Activated CD8-positive, alpha-beta T cell treated with anti-CD3 and anti-CD28 coated beads for 36 hours (primary cell): ENCODE measurements around the gene SIX5. TPM values are rescaled to one million over a fixed set of nuclear protein-coding genes. Genes with fewer than 3 reads are reported as not detected.
"Not testable (repeated sequence)": the region's sequence is repeated elsewhere in the genome, so short reads cannot be mapped to it uniquely, and the experiment has no call there.

Experiments used
- ATAC-seq: fragments of 200-7000 bp; cut with Tn5 transposase; one replicate; pipeline ENCODE4 v1.10.0; 2021; ENCODE audit warnings: mild to moderate bottlenecking, moderate library complexity
- CTCF ChIA-PET: fragments of 350-600 bp; sonication (Branson Sonifier 250); formaldehyde crosslinking; loops from one replicate; lab custom pipeline; 2021; ENCODE audit warnings: antibody characterized with exemption; lab: Charles Lee
- POLR2A ChIA-PET: fragments of 350-600 bp; sonication (Branson Sonifier 250); formaldehyde crosslinking; loops from one replicate; lab custom pipeline; 2021; ENCODE audit warnings: antibody characterized with exemption; lab: Charles Lee
- DNase-seq: peaks from one replicate; pipeline ENCODE4 v3.0.0-alpha.2; 2020
- H3K27ac Mint-ChIP-seq: one replicate; pipeline ENCODE4 v1.8.0; 2021; ENCODE audit warnings: mild to moderate bottlenecking, mixed read lengths
- H3K27me3 Mint-ChIP-seq: one replicate; pipeline ENCODE4 v1.8.0; 2021; ENCODE audit warnings: mixed read lengths
- H3K36me3 Mint-ChIP-seq: one replicate; pipeline ENCODE4 v1.8.0; 2021; ENCODE audit warnings: low read depth, mixed read lengths
- H3K4me1 Mint-ChIP-seq: one replicate; pipeline ENCODE4 v1.8.0; 2021; ENCODE audit warnings: low read depth, mixed read lengths
- H3K4me3 Mint-ChIP-seq: one replicate; pipeline ENCODE4 v1.8.0; 2021; ENCODE audit warnings: mild to moderate bottlenecking, moderate library complexity, mixed read lengths
- H3K9me3 Mint-ChIP-seq: one replicate; pipeline ENCODE4 v1.8.0; 2021; ENCODE audit warnings: mixed read lengths
- intact Hi-C: fragments of 100-400 bp; cut with micrococcal nuclease; formaldehyde crosslinking; loops from one replicate; pipeline ENCODE4 v1.10.0; 2022
- total RNA-seq, 2 experiments: library from RNA; stranded (reverse); gene quantifications; one replicate each; pipeline ENCODE4 v1.2.3, GENCODE V29; 2021
- TF ChIP-seq, protein P1 (sequence below): fragments of 200-600 bp; IDR thresholded peaks from one replicate; pipeline ENCODE4 v1.8.0; 2022; ENCODE audit warnings: antibody characterized with exemption, mild to moderate bottlenecking

Gene SIX5
- total RNA-seq, 2 experiments from 2014 or later = 0.97 to 1.5 TPM

DNA sequence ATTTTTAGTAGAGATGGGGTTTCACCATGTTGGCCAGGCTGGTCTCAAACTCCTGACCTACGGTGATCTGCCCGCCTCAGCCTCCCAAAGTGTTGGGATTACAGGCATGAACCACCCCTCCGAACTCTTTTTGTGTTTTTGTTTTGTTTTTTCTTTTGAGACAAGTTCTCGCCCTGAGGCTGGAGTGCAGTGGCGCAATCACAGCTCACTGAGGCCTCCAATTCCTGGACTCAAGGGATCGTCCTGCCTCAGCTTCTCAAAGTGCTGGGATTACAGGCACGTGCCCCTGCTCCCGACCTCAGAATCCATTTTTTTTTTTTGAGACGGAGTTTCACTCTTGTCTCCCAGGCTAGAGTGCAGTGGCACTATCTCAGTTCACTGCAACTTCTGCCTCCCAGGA, 11.4 kb downstream of the SIX5 start:
- TF ChIP-seq, protein P1, sequence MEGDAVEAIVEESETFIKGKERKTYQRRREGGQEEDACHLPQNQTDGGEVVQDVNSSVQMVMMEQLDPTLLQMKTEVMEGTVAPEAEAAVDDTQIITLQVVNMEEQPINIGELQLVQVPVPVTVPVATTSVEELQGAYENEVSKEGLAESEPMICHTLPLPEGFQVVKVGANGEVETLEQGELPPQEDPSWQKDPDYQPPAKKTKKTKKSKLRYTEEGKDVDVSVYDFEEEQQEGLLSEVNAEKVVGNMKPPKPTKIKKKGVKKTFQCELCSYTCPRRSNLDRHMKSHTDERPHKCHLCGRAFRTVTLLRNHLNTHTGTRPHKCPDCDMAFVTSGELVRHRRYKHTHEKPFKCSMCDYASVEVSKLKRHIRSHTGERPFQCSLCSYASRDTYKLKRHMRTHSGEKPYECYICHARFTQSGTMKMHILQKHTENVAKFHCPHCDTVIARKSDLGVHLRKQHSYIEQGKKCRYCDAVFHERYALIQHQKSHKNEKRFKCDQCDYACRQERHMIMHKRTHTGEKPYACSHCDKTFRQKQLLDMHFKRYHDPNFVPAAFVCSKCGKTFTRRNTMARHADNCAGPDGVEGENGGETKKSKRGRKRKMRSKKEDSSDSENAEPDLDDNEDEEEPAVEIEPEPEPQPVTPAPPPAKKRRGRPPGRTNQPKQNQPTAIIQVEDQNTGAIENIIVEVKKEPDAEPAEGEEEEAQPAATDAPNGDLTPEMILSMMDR = no peak
- Mint-ChIP-seq H3K27me3 (no peaks in the 10 kb centered on the region), H3K9me3 (no peaks in the 10 kb centered on the region), H3K36me3 (no peaks in the 10 kb centered on the region), H3K27ac (no peak overlapping the region), H3K4me3 (no peak overlapping the region), H3K4me1 (no peaks in the 10 kb centered on the region)
- intact Hi-C loops = no loop called here
- ChIA-PET POLR2A (no interaction called here), CTCF (interaction anchor here (0.6 to 4.9 kb wide), 3 partner anchors 11 to 72 kb away, joined by 3 to 19 read pairs (median 3); partner anchors contain the start of gene SIX5)
- ATAC-seq = no peak
- DNase-seq = no peak

DNA sequence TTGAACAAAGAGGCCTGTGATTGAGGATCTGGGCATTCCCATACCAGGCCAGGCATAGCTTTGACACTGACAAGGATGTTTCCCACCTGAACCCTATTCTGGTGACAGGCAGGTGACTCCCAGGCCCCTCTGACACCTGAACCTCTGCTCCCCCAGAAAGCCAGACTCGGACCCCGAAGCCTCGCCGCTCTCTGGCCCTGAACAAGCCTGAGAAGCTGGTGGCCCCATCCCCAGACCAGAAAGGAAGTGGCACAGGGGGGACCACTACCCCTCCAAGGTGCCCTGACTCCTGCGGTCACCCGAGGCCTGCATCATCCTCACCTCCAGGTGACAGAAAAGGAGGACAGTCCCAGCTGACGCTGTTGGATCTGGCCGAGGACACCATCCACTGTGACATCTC, 14.7 kb downstream of the SIX5 start:
- no peak for ATAC-seq

DNA sequence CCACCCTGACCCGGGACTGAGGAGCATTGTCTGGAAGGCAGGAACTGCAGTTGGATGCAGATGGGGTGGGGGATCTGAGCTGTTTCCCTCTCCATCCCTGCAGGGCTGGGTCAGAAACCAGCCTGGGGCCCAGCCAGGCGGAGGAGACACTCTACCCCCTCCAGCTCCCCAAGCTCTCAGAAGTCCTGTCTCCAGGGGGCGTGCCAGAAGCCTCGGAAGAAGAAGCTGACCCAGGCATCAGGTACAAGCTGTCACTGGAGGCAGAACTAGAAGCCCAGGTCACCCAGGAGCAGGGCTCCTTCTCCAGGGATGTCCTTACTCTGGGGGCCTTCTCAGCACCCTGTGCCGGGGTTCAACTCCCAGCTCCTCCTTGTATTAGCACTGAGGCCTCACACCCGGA, 15.5 kb downstream of the SIX5 start:
- CTCF ChIA-PET = interaction anchor here (2.2 to 2.7 kb wide), 2 partner anchors 16 to 46 kb away, joined by 5 to 9 read pairs; partner anchors contain the start of gene SIX5
- DNase-seq (no peak), ATAC-seq (no peak)
- Mint-ChIP-seq H3K27me3 (no peaks in the 10 kb centered on the region), H3K36me3 (no peaks in the 10 kb centered on the region), H3K27ac (no peak overlapping the region), H3K9me3 (no peaks in the 10 kb centered on the region), H3K4me1 (no peaks in the 10 kb centered on the region), H3K4me3 (no peak overlapping the region)
- POLR2A ChIA-PET = interaction anchor here (0.8 to 2.6 kb wide), 2 partner anchors 14 to 22 kb away, joined by 3 to 7 read pairs; no protein-coding TSS in a partner anchor
- intact Hi-C loops = no loop called here
- TF ChIP-seq, protein P1 = no peak

More for the DNA sequence above, 14.7 kb downstream of the SIX5 start:
- Mint-ChIP-seq H3K4me3 (no peak overlapping the region), H3K27me3 (no peaks in the 10 kb centered on the region), H3K36me3 (no peaks in the 10 kb centered on the region), H3K9me3 (no peaks in the 10 kb centered on the region), H3K4me1 (no peaks in the 10 kb centered on the region), H3K27ac (no peak overlapping the region)
- intact Hi-C loops = no loop called here
- POLR2A ChIA-PET = interaction anchor here (0.6 to 2.6 kb wide), 3 partner anchors 14 to 117 kb away, joined by 3 to 7 read pairs (median 3); no protein-coding TSS in a partner anchor
- CTCF ChIA-PET = interaction anchor here (2.2 to 2.7 kb wide), 2 partner anchors 15 to 45 kb away, joined by 5 to 9 read pairs; partner anchors contain the start of gene SIX5
- TF ChIP-seq, protein P1 = no peak
- DNase-seq = no peak

DNA sequence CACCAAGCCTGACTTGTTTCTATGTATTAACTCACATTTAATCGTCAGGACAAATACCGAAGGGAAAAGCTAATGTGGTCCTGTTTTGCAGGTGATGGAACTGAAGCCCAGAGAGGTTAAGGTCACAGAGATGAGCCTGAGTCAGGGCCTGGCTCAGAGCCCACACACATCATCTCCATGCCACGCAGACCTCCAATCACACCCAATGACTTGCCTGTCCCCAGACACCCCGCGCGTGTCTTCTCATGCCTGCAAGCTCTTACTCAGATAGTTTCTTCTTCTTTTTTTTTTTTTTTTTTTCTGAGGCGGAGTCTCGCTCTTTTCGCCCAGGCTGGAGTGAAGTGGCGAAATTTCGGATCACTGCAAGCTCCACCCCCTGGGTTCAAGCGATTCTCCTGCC, 16.4 kb downstream of the SIX5 start:
- no peaks in the 10 kb centered on the region for H3K36me3 Mint-ChIP-seq
- ChIA-PET CTCF (interaction anchor here (2.7 kb wide), 1 partner anchor 17 kb away, joined by 9 read pairs; the partner anchor contains the start of gene SIX5), POLR2A (no interaction called here)
- no peak overlapping the region for H3K27ac Mint-ChIP-seq
- no peaks in the 10 kb centered on the region for H3K4me1 Mint-ChIP-seq
- H3K4me3 Mint-ChIP-seq = no peak overlapping the region
- ATAC-seq (no peak), DNase-seq (no peak)
- TF ChIP-seq, protein P1 = no peak
- no peaks in the 10 kb centered on the region for H3K9me3 Mint-ChIP-seq
- no peaks in the 10 kb centered on the region for H3K27me3 Mint-ChIP-seq
- intact Hi-C loops = no loop called here

DNA sequence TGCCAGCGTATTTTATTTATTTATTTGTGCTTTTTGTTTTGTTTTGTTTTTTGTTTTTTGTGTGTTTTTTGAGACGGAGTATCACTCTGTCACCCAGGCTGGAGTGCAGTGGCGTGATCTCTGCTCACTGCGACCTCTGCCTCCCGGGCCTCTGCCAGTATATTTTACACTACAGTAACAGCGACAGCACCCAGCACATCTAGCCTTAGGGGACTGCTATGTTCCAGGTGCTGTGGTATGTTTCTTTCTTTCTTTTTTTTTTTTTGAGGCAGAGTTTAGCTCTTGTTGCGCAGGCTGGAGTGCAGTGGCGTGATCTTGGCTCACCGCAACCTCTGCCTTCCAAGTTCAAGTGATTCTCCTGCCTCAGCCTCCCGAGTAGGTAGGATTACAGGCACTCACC, 17.6 kb downstream of the SIX5 start:
- H3K4me1 Mint-ChIP-seq, H3K27me3 Mint-ChIP-seq, intact Hi-C loops, H3K9me3 Mint-ChIP-seq, H3K4me3 Mint-ChIP-seq, H3K27ac Mint-ChIP-seq, DNase-seq, POLR2A ChIA-PET, H3K36me3 Mint-ChIP-seq, ATAC-seq: not testable (repeated sequence)
- CTCF ChIA-PET = interaction anchor here (0.6 kb wide), 1 partner anchor 642 kb away, joined by 3 read pairs; no protein-coding TSS in a partner anchor
